ENCODE data around the gene MAEA. TPM values are rescaled to one million over a fixed set of nuclear protein-coding genes. Genes with fewer than 3 reads are reported as not detected.

The MAEA gene
- total and polyA plus RNA-seq, 9 of the 15 experiments (the other 6 are each of a cell fraction or from before 2014, with no cell fraction given) = 2.1 to 86.5 (median 45.0) TPM

- peak; percentile 74; the same call in 1 of the 2 replicates for TF ChIP-seq THRAP3 (IDR thresholded peaks at IDR 0.05; ENCODE audit: borderline replicate concordance)
- peak; percentile 68 for TF ChIP-seq MGA (IDR thresholded peaks at IDR 0.05)
- TF ChIP-seq HDAC3 (IDR thresholded peaks at IDR 0.05; ENCODE audit: borderline replicate concordance, partially characterized antibody) = no peak
- no peak for TF ChIP-seq MECOM (CRISPR knock-in tag; IDR thresholded peaks at IDR 0.05)
- no peak for TF ChIP-seq MTA2 (IDR thresholded peaks at IDR 0.05; ENCODE audit: low read depth)
- no peak for TF ChIP-seq SMAD1 (IDR thresholded peaks at IDR 0.05; ENCODE audit: low read depth, low read length, partially characterized antibody)
- TF ChIP-seq ZBTB5 (IDR thresholded peaks at IDR 0.05) = no peak
- no peak for TF ChIP-seq YY1 (IDR thresholded peaks at IDR 0.05; ENCODE audit: borderline replicate concordance in 1 of 3, control insufficient read depth in 1 of 3, extremely low read depth in 1 of 3, insufficient read depth in 3 of 3, insufficient read length in 1 of 3, insufficient replicate concordance in 2 of 3, low read depth in 1 of 3, low read length in 2 of 3)
- TF ChIP-seq ATF3 (IDR thresholded peaks at IDR 0.05) = no peak
- TF ChIP-seq ATF3 (CRISPR knock-in tag; conservative IDR thresholded peaks at IDR 0.05) = 0 out of 2 replicates have a peak, but pooled peaks have one; percentile 45
- no peak for TF ChIP-seq SMAD3 (CRISPR knock-in tag; conservative IDR thresholded peaks at IDR 0.05)
- TF ChIP-seq TCFL5 (CRISPR knock-in tag; conservative IDR thresholded peaks at IDR 0.05) = no peak
Measured at GRCh38 chr4:1249731-1250526, 39.8 kb upstream of the MAEA start (continued).
